GM06990 (cell line): Measurements from ENCODE around the gene TPM2.
"Not testable (repeated sequence)": the region's sequence is repeated elsewhere in the genome, so short reads cannot be mapped to it uniquely, and the experiment has no call there.

Experiments
- DNase-seq: peaks from one replicate; pipeline ENCODE4 v3.0.0-alpha.2; 2011; ENCODE audit not compliant: insufficient read length; ENCODE audit errors: extremely low read depth
- H3K27me3 ChIP-seq: replicated peaks from 2 replicates; pipeline ENCODE4 v1.6.0; 2011; ENCODE audit warnings: low read length; ENCODE audit not compliant: control insufficient read depth, insufficient read depth
- H3K36me3 ChIP-seq: 2 replicates; pipeline ENCODE4 v1.5.1; 2011; ENCODE audit warnings: low read length; ENCODE audit not compliant: control insufficient read depth, insufficient read depth
- H3K4me3 ChIP-seq: replicated peaks from 2 replicates; pipeline ENCODE4 v1.5.1; 2011; ENCODE audit warnings: low read depth, mild to moderate bottlenecking, control low read depth, low read length
- TF ChIP-seq, protein P1 (sequence below): IDR thresholded peaks from 2 replicates; pipeline ENCODE4 v1.5.1; 2011; ENCODE audit warnings: low read length, control low read depth, mild to moderate bottlenecking, inconsistent platforms; ENCODE audit not compliant: insufficient read depth, poor library complexity, severe bottlenecking

The TPM2 gene

DNA sequence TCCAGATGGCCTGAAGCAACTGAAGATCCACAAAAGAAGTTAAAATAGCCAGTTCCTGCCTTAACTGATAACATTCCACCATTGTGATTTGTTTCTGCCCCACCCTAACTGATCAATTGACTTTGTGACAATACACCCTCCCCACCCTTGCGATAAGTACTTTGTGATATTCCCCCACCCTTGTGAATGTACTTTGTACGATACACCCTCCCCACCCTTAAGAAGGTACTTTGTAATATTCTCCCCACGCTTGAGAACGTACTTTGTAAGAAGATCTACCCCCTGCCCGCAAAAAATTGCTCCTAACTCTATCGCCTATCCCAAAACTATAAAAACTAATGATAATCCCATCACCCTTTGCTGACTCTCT is 52.9 kb downstream of the TPM2 start:
- not testable (repeated sequence) for H3K36me3 ChIP-seq, DNase-seq, H3K27me3 ChIP-seq, H3K4me3 ChIP-seq

DNA sequence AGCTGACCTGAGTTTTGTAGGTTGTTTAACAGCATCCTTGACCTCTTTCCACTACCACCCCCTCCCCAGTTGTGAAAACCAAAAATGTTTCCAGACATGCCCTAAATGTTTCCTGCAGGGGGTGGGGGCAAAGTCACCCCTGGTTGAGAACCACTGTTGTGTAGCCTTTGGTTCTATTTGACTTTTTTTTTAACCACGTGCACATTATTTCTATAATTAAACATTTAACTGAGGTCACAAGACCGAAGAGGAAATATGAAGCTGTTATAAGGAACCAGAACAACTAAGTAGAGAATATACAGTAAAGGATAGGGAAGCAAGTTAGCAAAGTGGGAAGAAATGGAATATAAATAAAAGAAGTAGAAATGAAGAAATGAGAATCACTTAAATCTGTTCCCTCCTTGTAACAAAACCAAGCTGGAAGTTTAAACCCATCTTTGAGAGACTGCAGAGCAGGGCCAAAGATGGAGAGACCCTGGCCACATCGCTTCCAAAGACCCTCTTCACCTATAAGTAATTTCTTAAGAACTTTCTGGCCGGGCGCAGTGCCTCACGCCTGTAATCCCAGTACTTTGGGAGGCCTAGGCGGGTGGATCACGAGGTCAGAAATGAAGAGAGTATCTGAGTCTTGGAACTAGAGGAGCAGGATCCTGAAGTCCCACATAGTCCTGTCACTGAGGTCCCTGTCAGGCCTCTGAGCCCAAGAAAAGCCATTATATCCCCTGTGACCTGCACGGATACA is 53.4 kb downstream of the TPM2 start:
- Histone ChIP-seq H3K27me3 (no peaks in the 10 kb centered on the region), H3K36me3 (no peaks in the 10 kb centered on the region), H3K4me3 (no peak overlapping the region)
- DNase-seq, result no peak
- TF ChIP-seq, protein P1, sequence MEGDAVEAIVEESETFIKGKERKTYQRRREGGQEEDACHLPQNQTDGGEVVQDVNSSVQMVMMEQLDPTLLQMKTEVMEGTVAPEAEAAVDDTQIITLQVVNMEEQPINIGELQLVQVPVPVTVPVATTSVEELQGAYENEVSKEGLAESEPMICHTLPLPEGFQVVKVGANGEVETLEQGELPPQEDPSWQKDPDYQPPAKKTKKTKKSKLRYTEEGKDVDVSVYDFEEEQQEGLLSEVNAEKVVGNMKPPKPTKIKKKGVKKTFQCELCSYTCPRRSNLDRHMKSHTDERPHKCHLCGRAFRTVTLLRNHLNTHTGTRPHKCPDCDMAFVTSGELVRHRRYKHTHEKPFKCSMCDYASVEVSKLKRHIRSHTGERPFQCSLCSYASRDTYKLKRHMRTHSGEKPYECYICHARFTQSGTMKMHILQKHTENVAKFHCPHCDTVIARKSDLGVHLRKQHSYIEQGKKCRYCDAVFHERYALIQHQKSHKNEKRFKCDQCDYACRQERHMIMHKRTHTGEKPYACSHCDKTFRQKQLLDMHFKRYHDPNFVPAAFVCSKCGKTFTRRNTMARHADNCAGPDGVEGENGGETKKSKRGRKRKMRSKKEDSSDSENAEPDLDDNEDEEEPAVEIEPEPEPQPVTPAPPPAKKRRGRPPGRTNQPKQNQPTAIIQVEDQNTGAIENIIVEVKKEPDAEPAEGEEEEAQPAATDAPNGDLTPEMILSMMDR, result no peak

DNA sequence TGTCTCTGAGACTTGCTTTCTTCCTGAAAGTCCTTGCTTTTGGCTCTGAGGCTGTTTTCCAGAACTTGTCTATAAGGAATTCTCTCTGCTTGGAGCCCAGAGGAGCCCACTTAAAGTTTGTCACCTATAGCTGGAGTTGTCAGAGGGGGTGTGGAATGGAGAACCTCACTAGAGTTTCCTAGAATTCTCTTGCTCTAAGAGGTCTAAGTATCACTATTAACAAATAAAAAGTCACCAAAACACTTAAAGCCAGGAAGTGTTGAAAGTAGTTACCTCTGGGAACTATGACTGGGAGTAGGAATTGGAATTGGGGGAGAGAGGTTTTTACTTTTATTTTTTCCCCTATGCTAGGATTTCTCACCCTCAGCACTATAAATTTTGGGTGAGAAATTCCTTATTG is 54.0 kb downstream of the TPM2 start:
- no peaks in the 10 kb centered on the region for H3K36me3 ChIP-seq
- DNase-seq, result no peak
- H3K4me3 ChIP-seq, result no peak overlapping the region
- TF ChIP-seq, protein P1, result no peak
- H3K27me3 ChIP-seq, result no peaks in the 10 kb centered on the region
